Body of pancreas (tissue), 4 donors: ENCODE data around the gene KIAA0232.

Experiments used
- CTCF ChIP-seq, 7 experiments: fragments of 450-650 bp in 4 of 7; fragments of 200-600 bp in 3 of 7; sonication (generic) in 3 of 7; IDR thresholded peaks; one replicate each; pipeline ENCODE4 v1.5.1; 2016 to 2019; ENCODE audit warnings: antibody characterized with exemption in 7 of 7
- POLR2A ChIP-seq, 3 donors: fragments of 450-650 bp; IDR thresholded peaks; one replicate each; pipeline ENCODE4 v1.6.1; 2016; ENCODE audit warnings: antibody characterized with exemption in 3 of 3, mild to moderate bottlenecking in 2 of 3

GRCh38 chr4:6902318-6903042 lies 120.0 kb downstream of the KIAA0232 start:
- TF ChIP-seq CTCF (IDR thresholded peaks at IDR 0.05) (no peak), POLR2A (IDR thresholded peaks at IDR 0.05) (no peak)
